Neuronal stem cell (in vitro differentiated cells): ENCODE measurements around the gene BPIFB6.

Experiments used
- DNase-seq: peaks from one replicate; pipeline ENCODE4 v3.0.0-alpha.2; 2013; ENCODE audit warnings: low spot score
- H2AFZ ChIP-seq: one replicate; pipeline ENCODE4 v1.6.1; 2013; ENCODE audit warnings: mild to moderate bottlenecking, low read length, inconsistent platforms
- H2AK5ac ChIP-seq: 2 replicates; pipeline ENCODE4 v1.6.1; 2013; ENCODE audit warnings: low read depth, mild to moderate bottlenecking, inconsistent platforms, low read length, moderate library complexity, mixed read lengths
- H2BK120ac ChIP-seq: 2 replicates; pipeline ENCODE4 v1.6.1; 2013; ENCODE audit warnings: low read depth, mild to moderate bottlenecking, inconsistent platforms, low read length, moderate library complexity, mixed read lengths
- H2BK12ac ChIP-seq: one replicate; pipeline ENCODE4 v1.6.1; 2013; ENCODE audit warnings: low read length, inconsistent platforms
- H2BK15ac ChIP-seq: 2 replicates; pipeline ENCODE4 v1.6.1; 2013; ENCODE audit warnings: mild to moderate bottlenecking, low read length, inconsistent platforms, mixed read lengths
- H2BK5ac ChIP-seq: one replicate; pipeline ENCODE4 v1.6.1; 2013; ENCODE audit warnings: inconsistent platforms, mild to moderate bottlenecking, low read length, moderate library complexity
- H3K14ac ChIP-seq: one replicate; pipeline ENCODE4 v1.6.1; 2013; ENCODE audit warnings: low read length, inconsistent platforms
- H3K18ac ChIP-seq: 2 replicates; pipeline ENCODE4 v1.6.1; 2013; ENCODE audit warnings: low read length, inconsistent platforms
- H3K23ac ChIP-seq: 2 replicates; pipeline ENCODE4 v1.6.1; 2013; ENCODE audit warnings: low read depth, mild to moderate bottlenecking, mixed read lengths, low read length, inconsistent platforms; ENCODE audit not compliant: poor library complexity
- H3K27ac ChIP-seq: replicated peaks from 3 replicates; pipeline ENCODE4 v1.5.1; 2013; ENCODE audit warnings: low read length, inconsistent platforms
- H3K27me3 ChIP-seq, 3 experiments: 2 replicates each; pipeline ENCODE4 v1.6.1; 2013; ENCODE audit warnings: low read length in 3 of 3, mild to moderate bottlenecking in 2 of 3, inconsistent platforms in 1 of 3, low read depth in 1 of 3, mixed read lengths in 1 of 3, moderate library complexity in 1 of 3; ENCODE audit not compliant: control insufficient read depth in 3 of 3, insufficient read depth in 3 of 3
- H3K36me3 ChIP-seq, 2 donors: replicated peaks in 1 of 2; 2 replicates each; pipeline ENCODE4 v1.6.1; 2013; ENCODE audit warnings: low read length in 2 of 2; ENCODE audit not compliant: control insufficient read depth in 2 of 2, insufficient read depth in 2 of 2
- H3K4ac ChIP-seq: 2 replicates; pipeline ENCODE4 v1.6.1; 2013; ENCODE audit warnings: inconsistent platforms, mild to moderate bottlenecking, low read length, moderate library complexity
- H3K4me1 ChIP-seq, 2 donors: 1 replicate in 1 of 2; 2 replicates in 1 of 2; pipeline ENCODE4 v1.6.1; 2013; ENCODE audit warnings: low read length in 2 of 2, low read depth in 1 of 2; ENCODE audit not compliant: control insufficient read depth in 2 of 2, insufficient read depth in 1 of 2
- H3K4me2 ChIP-seq: one replicate; pipeline ENCODE4 v1.6.1; 2013; ENCODE audit warnings: mild to moderate bottlenecking, low read length, inconsistent platforms; ENCODE audit not compliant: insufficient read depth, poor library complexity, severe bottlenecking
- H3K4me3 ChIP-seq, 2 donors: 2 replicates each; pipeline ENCODE4 v1.5.1; 2013; ENCODE audit warnings: low read length in 2 of 2, mild to moderate bottlenecking in 2 of 2, inconsistent platforms in 1 of 2, moderate library complexity in 1 of 2
- H3K79me1 ChIP-seq: one replicate; pipeline ENCODE4 v1.6.1; 2013; ENCODE audit warnings: low read depth, mild to moderate bottlenecking, inconsistent platforms, low read length, moderate library complexity
- H3K9ac ChIP-seq: one replicate; pipeline ENCODE4 v1.6.1; 2013; ENCODE audit warnings: mild to moderate bottlenecking, low read depth, low read length, inconsistent platforms; ENCODE audit not compliant: poor library complexity
- H3K9me3 ChIP-seq, 2 donors: replicated peaks in 1 of 2; 2 replicates each; pipeline versions ENCODE3 to v1.6.1; 2013; ENCODE audit warnings: low read length in 2 of 2, mild to moderate bottlenecking in 2 of 2, inconsistent platforms in 1 of 2, low read depth in 1 of 2, mixed read lengths in 1 of 2, moderate library complexity in 1 of 2; ENCODE audit not compliant: control insufficient read depth in 2 of 2, insufficient read depth in 1 of 2
- H4K8ac ChIP-seq: one replicate; pipeline ENCODE4 v1.6.1; 2013; ENCODE audit warnings: low read depth, mild to moderate bottlenecking, inconsistent platforms, low read length, moderate library complexity
- H4K91ac ChIP-seq: one replicate; pipeline ENCODE4 v1.6.1; 2013; ENCODE audit warnings: low read length, low read depth, mild to moderate bottlenecking, inconsistent platforms; ENCODE audit not compliant: poor library complexity
- WGBS, 2 donors: extraction: QIAGEN DNeasy Blood & Tissue Kit; methylation state at CpG; one replicate each; pipeline ENCODE4 v1.1.7; 2013; ENCODE audit warnings: missing lambda C conversion rate in 2 of 2, mixed read lengths in 1 of 2; ENCODE audit not compliant: insufficient read length in 2 of 2, insufficient replicate concordance in 1 of 2; ENCODE audit errors: extremely low coverage in 2 of 2; 5-methylcytosine and 5-hydroxymethylcytosine counted together

The BPIFB6 gene

GRCh38 chr20:33015700-33016580 lies 15.5 kb upstream of the BPIFB6 start:
- Histone ChIP-seq H3K4me1 (peaks cover 0 to 2% of the 10 kb centered on the region in 2 donors), H4K8ac (no peak overlapping the region), H3K4me2 (no peak overlapping the region), H3K4me3 (no peak overlapping the region), H2AFZ (no peak overlapping the region), H3K18ac (peak overlapping the region; percentile 72), H2BK15ac (no peak overlapping the region), H2BK12ac (peak overlapping the region; percentile 5), H3K23ac (peak overlapping the region; percentile 60), H3K14ac (peak overlapping the region; percentile 77), H3K27ac (no peak overlapping the region), H3K36me3 (no peaks in the 10 kb centered on the region), H3K79me1 (peaks cover 2% of the 10 kb centered on the region), H2BK5ac (no peak overlapping the region), H2AK5ac (peak overlapping the region; percentile 87), H4K91ac (no peak overlapping the region), H2BK120ac (no peak overlapping the region), H3K9ac (no peak overlapping the region), H3K9me3 (no peaks in the 10 kb centered on the region), H3K4ac (no peak overlapping the region), H3K27me3 (peaks cover 0 to 39% (median 0%) of the 10 kb centered on the region in 3 experiments)
- no peak for DNase-seq
- no CpG with 5 or more reads among the region's 15 CpGs for WGBS, 2 donors

GRCh38 chr20:33016581-33017109 lies 14.8 kb upstream of the BPIFB6 start:
- no peak overlapping the region for H3K4ac ChIP-seq
- no peak overlapping the region for H3K27ac ChIP-seq
- no peak overlapping the region for H2AFZ ChIP-seq
- no peaks in the 10 kb centered on the region for H3K36me3 ChIP-seq
- peak overlapping the region; percentile 42 for H2AK5ac ChIP-seq
- peaks cover 0 to 2% of the 10 kb centered on the region in 2 donors for H3K4me1 ChIP-seq
- WGBS, 2 donors, result no CpG with 5 or more reads among the region's 7 CpGs
- H4K8ac ChIP-seq, result no peak overlapping the region
- peak overlapping the region; percentile 72 for H3K18ac ChIP-seq
- no peak overlapping the region for H4K91ac ChIP-seq
- DNase-seq, result no peak
- H3K14ac ChIP-seq, result peak overlapping the region; percentile 77
- H2BK5ac ChIP-seq, result no peak overlapping the region
- H3K27me3 ChIP-seq, result peaks cover 0 to 39% (median 0%) of the 10 kb centered on the region in 3 experiments
- no peak overlapping the region for H2BK120ac ChIP-seq
- H2BK15ac ChIP-seq, result no peak overlapping the region
- no peak overlapping the region for H3K4me3 ChIP-seq
- H3K9me3 ChIP-seq, result no peaks in the 10 kb centered on the region
- H3K79me1 ChIP-seq, result peaks cover 2% of the 10 kb centered on the region
- peak overlapping the region; percentile 60 for H3K23ac ChIP-seq
- no peak overlapping the region for H3K9ac ChIP-seq
- H3K4me2 ChIP-seq, result no peak overlapping the region
- no peak overlapping the region for H2BK12ac ChIP-seq

GRCh38 chr20:33017542-33017941 lies 13.9 kb upstream of the BPIFB6 start:
- no peak overlapping the region for H3K27ac ChIP-seq
- no peak overlapping the region for H2BK120ac ChIP-seq
- peak overlapping the region; percentile 65 for H3K9ac ChIP-seq
- H2BK5ac ChIP-seq, result no peak overlapping the region
- H3K18ac ChIP-seq, result peak overlapping the region; percentile 21
- no peak overlapping the region for H3K4ac ChIP-seq
- H3K4me3 ChIP-seq, result no peak overlapping the region
- H2AK5ac ChIP-seq, result no peak overlapping the region
- no CpG with 5 or more reads among the region's 7 CpGs for WGBS, 2 donors
- H3K4me1 ChIP-seq, result peaks cover 0 to 2% of the 10 kb centered on the region in 2 donors
- peaks cover 0 to 36% (median 0%) of the 10 kb centered on the region in 3 experiments for H3K27me3 ChIP-seq
- no peak overlapping the region for H3K23ac ChIP-seq
- H2BK15ac ChIP-seq, result no peak overlapping the region
- DNase-seq, result no peak
- H3K9me3 ChIP-seq, result no peaks in the 10 kb centered on the region
- no peaks in the 10 kb centered on the region for H3K36me3 ChIP-seq
- no peak overlapping the region for H4K8ac ChIP-seq
- no peak overlapping the region for H3K14ac ChIP-seq
- H3K79me1 ChIP-seq, result peaks cover 2% of the 10 kb centered on the region
- H2AFZ ChIP-seq, result no peak overlapping the region
- no peak overlapping the region for H4K91ac ChIP-seq
- H2BK12ac ChIP-seq, result no peak overlapping the region
- no peak overlapping the region for H3K4me2 ChIP-seq
